Common myeloid progenitor, CD34-positive (primary cell): Measurements from ENCODE around the gene TIAM2.

Source experiments
- CTCF ChIA-PET: fragments of 350-600 bp; sonication (Branson Sonifier 250); formaldehyde crosslinking; loops from one replicate; lab custom pipeline; 2021; ENCODE audit warnings: antibody characterized with exemption; lab: Charles Lee
- POLR2A ChIA-PET: fragments of 350-600 bp; sonication (Branson Sonifier 250); formaldehyde crosslinking; loops from one replicate; lab custom pipeline; 2021; ENCODE audit warnings: antibody characterized with exemption; lab: Charles Lee
- DNase-seq, 3 donors: peaks; one replicate each; pipeline versions ENCODE4 v3.0.0 to v3.0.0-alpha.2; 2013
- H3K27ac ChIP-seq, 2 experiments: 1 replicate in 1 of 2; 2 replicates in 1 of 2; pipeline ENCODE4 v1.7.0; 2013; ENCODE audit warnings: inconsistent platforms in 2 of 2, low read length in 2 of 2, mild to moderate bottlenecking in 2 of 2, low read depth in 1 of 2, moderate library complexity in 1 of 2; ENCODE audit not compliant: severe bottlenecking in 2 of 2, insufficient read depth in 1 of 2, poor library complexity in 1 of 2
- H3K27me3 ChIP-seq, 5 experiments: replicated peaks in 2 of 5; 1 replicate in 3 of 5; 2 replicates in 2 of 5; pipeline versions ENCODE4 v1.6.1 to v1.7.0; 2013; ENCODE audit warnings: low read length in 4 of 5, mild to moderate bottlenecking in 2 of 5, moderate library complexity in 2 of 5, inconsistent platforms in 1 of 5; ENCODE audit not compliant: insufficient read depth in 5 of 5, control insufficient read depth in 4 of 5
- H3K36me3 ChIP-seq, 4 experiments: 1 replicate in 2 of 4; 2 replicates in 2 of 4; pipeline versions ENCODE4 v1.6.1 to v1.7.0; 2013; ENCODE audit warnings: low read length in 3 of 4, control low read depth in 1 of 4, mild to moderate bottlenecking in 1 of 4; ENCODE audit not compliant: control insufficient read depth in 4 of 4, insufficient read depth in 4 of 4
- H3K4me1 ChIP-seq, 4 experiments: 1 replicate in 3 of 4; 2 replicates in 1 of 4; pipeline versions ENCODE4 v1.6.1 to v1.7.1; 2013; ENCODE audit warnings: low read length in 3 of 4, mild to moderate bottlenecking in 3 of 4, control low read depth in 1 of 4, inconsistent platforms in 1 of 4, moderate library complexity in 1 of 4; ENCODE audit not compliant: control insufficient read depth in 4 of 4, insufficient read depth in 4 of 4; ENCODE audit errors: control extremely low read depth in 1 of 4
- H3K4me3 ChIP-seq, 7 experiments: 1 replicate in 4 of 7; 2 replicates in 3 of 7; pipeline versions ENCODE4 v1.5.1 to v1.7.0; 2013; ENCODE audit warnings: mild to moderate bottlenecking in 7 of 7, low read length in 6 of 7, moderate library complexity in 6 of 7, inconsistent platforms in 2 of 7, low read depth in 2 of 7, control low read depth in 1 of 7; ENCODE audit not compliant: insufficient read depth in 4 of 7, control insufficient read depth in 1 of 7; ENCODE audit errors: extremely low read depth in 1 of 7
- H3K9me3 ChIP-seq, 5 experiments: 1 replicate in 4 of 5; 2 replicates in 1 of 5; pipeline versions ENCODE4 v1.6.1 to v1.7.1; 2013; ENCODE audit warnings: low read length in 4 of 5, mild to moderate bottlenecking in 2 of 5, inconsistent platforms in 1 of 5, low read depth in 1 of 5, moderate library complexity in 1 of 5; ENCODE audit not compliant: control insufficient read depth in 4 of 5, insufficient read depth in 2 of 5; ENCODE audit errors: control extremely low read depth in 1 of 5
- WGBS: methylation state at CpG from one replicate; pipeline ENCODE4 v1.1.5; 2013; ENCODE audit not compliant: insufficient coverage; 5-methylcytosine and 5-hydroxymethylcytosine counted together

The TIAM2 gene

GRCh38 chr6:155107432-155108069, 112.4 kb downstream of the TIAM2 start:
- peak in 1 of 3 donors; percentile 21 for DNase-seq
- peaks cover 12 to 25% (median 17%) of the 10 kb centered on the region in 4 experiments for H3K4me1 ChIP-seq
- peak overlapping the region in 6 of 7 experiments; percentile 12 to 64 (median 48) for H3K4me3 ChIP-seq
- H3K27ac ChIP-seq, result no peak overlapping the region
- ChIA-PET POLR2A (no interaction called here), CTCF (interaction anchor here (0.6 kb wide), 2 partner anchors 8 to 121 kb away, joined by 3 read pairs; no protein-coding TSS in a partner anchor)
- no peaks in the 10 kb centered on the region for H3K9me3 ChIP-seq
- H3K27me3 ChIP-seq, result no peaks in the 10 kb centered on the region
- WGBS, result 29% methylated on average over 4 of the region's 7 CpGs
- H3K36me3 ChIP-seq, result no peaks in the 10 kb centered on the region

GRCh38 chr6:155108070-155108820, 113.1 kb downstream of the TIAM2 start:
- POLR2A ChIA-PET, result no interaction called here
- H3K9me3 ChIP-seq, result no peaks in the 10 kb centered on the region
- peaks cover 12 to 25% (median 17%) of the 10 kb centered on the region in 4 experiments for H3K4me1 ChIP-seq
- peak overlapping the region in 4 of 7 experiments; percentile 17 to 64 (median 52) for H3K4me3 ChIP-seq
- WGBS, result 25% methylated on average over 8 of the region's 11 CpGs
- CTCF ChIA-PET, result interaction anchor here (0.6 kb wide), 2 partner anchors 8 to 122 kb away, joined by 3 read pairs; no protein-coding TSS in a partner anchor
- H3K27ac ChIP-seq, result no peak overlapping the region
- H3K27me3 ChIP-seq, result no peaks in the 10 kb centered on the region
- DNase-seq, result peak; percentile 31 to 78 (median 58)
- no peaks in the 10 kb centered on the region for H3K36me3 ChIP-seq

GRCh38 chr6:155110721-155111120, 115.6 kb downstream of the TIAM2 start:
- Histone ChIP-seq H3K9me3 (no peaks in the 10 kb centered on the region), H3K27me3 (no peaks in the 10 kb centered on the region), H3K27ac (no peak overlapping the region), H3K4me3 (no peak overlapping the region), H3K4me1 (peaks cover 12 to 25% (median 17%) of the 10 kb centered on the region in 4 experiments), H3K36me3 (no peaks in the 10 kb centered on the region)
- DNase-seq, result no peak
- POLR2A ChIA-PET, result no interaction called here
- CTCF ChIA-PET, result no interaction called here
- WGBS, result no CpG with 5 or more reads among the region's 2 CpGs

DNA sequence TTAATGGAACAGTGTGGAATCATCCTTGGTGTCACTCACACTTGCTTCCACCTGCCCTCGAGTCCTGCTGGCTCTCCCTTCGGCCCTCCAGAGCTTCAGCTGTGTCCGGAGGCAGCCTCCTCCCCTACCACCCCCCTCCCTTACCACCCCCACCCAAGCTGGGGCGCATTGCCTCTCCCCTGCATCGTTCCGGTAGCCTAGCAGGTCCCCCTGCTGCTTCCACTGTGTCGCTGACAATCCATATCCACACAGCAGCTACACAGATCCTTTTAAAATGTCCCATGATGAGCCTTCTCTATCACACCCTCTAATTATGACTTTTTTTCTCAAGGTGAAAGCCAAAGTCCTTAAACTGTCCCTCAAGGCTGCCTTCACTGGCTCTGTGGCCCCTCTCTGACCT, 117.6 kb downstream of the TIAM2 start:
- ChIA-PET CTCF (interaction anchor here (1.2 kb wide), 1 partner anchor 9 kb away, joined by 3 read pairs; no protein-coding TSS in a partner anchor), POLR2A (no interaction called here)
- Histone ChIP-seq H3K4me1 (peaks cover 7 to 9% (median 8%) of the 10 kb centered on the region in 4 experiments), H3K27me3 (no peaks in the 10 kb centered on the region), H3K27ac (no peak overlapping the region), H3K36me3 (no peaks in the 10 kb centered on the region), H3K9me3 (no peaks in the 10 kb centered on the region), H3K4me3 (no peak overlapping the region)
- 94% methylated on average over 5 of the region's 7 CpGs for WGBS
- DNase-seq, result no peak

DNA sequence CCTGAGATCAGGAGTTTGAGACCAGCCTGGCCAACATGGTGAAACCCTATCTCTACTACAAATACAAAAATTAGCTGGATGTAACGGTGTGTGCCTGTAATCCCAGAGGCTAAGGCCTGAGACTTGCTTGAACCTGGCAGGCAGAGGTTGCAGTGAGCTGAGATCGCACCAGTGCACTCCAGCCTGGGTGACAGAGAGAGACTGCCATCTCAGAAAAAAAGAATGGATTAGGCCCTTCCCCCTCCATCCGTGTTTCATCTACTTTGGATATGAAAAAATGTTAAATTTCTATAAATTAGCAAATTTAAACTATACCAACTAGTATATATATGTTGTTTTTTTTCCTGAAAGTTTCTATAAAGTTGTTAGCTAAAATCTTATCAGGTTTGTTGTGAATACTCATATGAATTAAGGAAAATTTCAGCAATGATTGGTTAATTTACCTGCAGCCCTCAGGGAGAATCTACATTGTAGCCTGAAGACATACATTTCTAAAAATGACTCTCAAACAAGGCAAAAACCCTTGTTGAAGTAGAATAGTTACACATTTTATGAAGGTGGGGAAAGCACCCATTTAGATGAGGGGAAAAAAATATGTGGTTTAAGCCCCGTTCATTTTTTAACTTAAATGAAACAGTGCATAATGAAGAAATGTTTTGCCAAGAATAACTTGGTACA, 120.9 kb downstream of the TIAM2 start:
- Histone ChIP-seq H3K4me1 (no peaks in the 10 kb centered on the region), H3K36me3 (no peaks in the 10 kb centered on the region), H3K9me3 (no peaks in the 10 kb centered on the region), H3K27ac (no peak overlapping the region), H3K27me3 (no peaks in the 10 kb centered on the region), H3K4me3 (no peak overlapping the region)
- DNase-seq, result no peak
- 100% methylated on average over 2 of the region's 4 CpGs for WGBS
- ChIA-PET POLR2A (no interaction called here), CTCF (interaction anchor here (0.8 kb wide), 1 partner anchor 8 kb away, joined by 3 read pairs; no protein-coding TSS in a partner anchor)

GRCh38 chr6:155116571-155116910, 121.4 kb downstream of the TIAM2 start:
- Histone ChIP-seq H3K4me1 (peaks cover 0 to 3% (median 3%) of the 10 kb centered on the region in 4 experiments), H3K4me3 (no peak overlapping the region), H3K36me3 (no peaks in the 10 kb centered on the region), H3K27ac (no peak overlapping the region), H3K27me3 (no peaks in the 10 kb centered on the region), H3K9me3 (no peaks in the 10 kb centered on the region)
- DNase-seq, result no peak
- CTCF ChIA-PET, result interaction anchor here (1.0 kb wide), 1 partner anchor 443 kb away, joined by 4 read pairs; no protein-coding TSS in a partner anchor
- POLR2A ChIA-PET, result no interaction called here
- 100% methylated on average over 4 of the region's 5 CpGs for WGBS
